ENCODE measurements around the gene IL31RA. TPM values are rescaled to one million over a fixed set of nuclear protein-coding genes. Genes with fewer than 3 reads are reported as not detected.

Gene IL31RA
- total and polyA plus RNA-seq, 2 of the 13 experiments (the other 11 are each of a cell fraction or from before 2014, with no cell fraction given), result not detected

GRCh38 chr5:55934115-55934613 is 83.0 kb downstream of the IL31RA start (continued):
- peak; percentile 52; the same call in 1 of the 2 replicates for TF ChIP-seq ZBED4 (CRISPR knock-in tag; IDR thresholded peaks at IDR 0.05; ENCODE audit: borderline replicate concordance)
- TF ChIP-seq HNF1A (IDR thresholded peaks at IDR 0.05; ENCODE audit: low read depth), result peak; percentile 91
- TF ChIP-seq HNF1A (CRISPR knock-in tag; IDR thresholded peaks at IDR 0.05; ENCODE audit: borderline replicate concordance), result peak; percentile 96
- TF ChIP-seq ATF6 (CRISPR knock-in tag; conservative IDR thresholded peaks at IDR 0.05), result no peak
- TF ChIP-seq ZNF691 (CRISPR knock-in tag; IDR thresholded peaks at IDR 0.05; ENCODE audit: borderline replicate concordance, low read depth), result peak; percentile 73; the same call in 1 of the 2 replicates
- no peak for TF ChIP-seq RBAK (CRISPR knock-in tag; IDR thresholded peaks at IDR 0.05)
- peak; percentile 71; the same call in 1 of the 2 replicates for TF ChIP-seq ZNF275 (CRISPR knock-in tag; IDR thresholded peaks at IDR 0.05; ENCODE audit: borderline replicate concordance)
- TF ChIP-seq RFXAP (CRISPR knock-in tag; IDR thresholded peaks at IDR 0.05; ENCODE audit: borderline replicate concordance), result peak; percentile 88; the same call in 1 of the 2 replicates
- TF ChIP-seq ZNF704 (CRISPR knock-in tag; IDR thresholded peaks at IDR 0.05; ENCODE audit: borderline replicate concordance), result no peak; the same call in 1 of the 2 replicates
- peak; percentile 98 for TF ChIP-seq HNF4A (CRISPR knock-in tag; IDR thresholded peaks at IDR 0.05)
- peak; percentile 66 for TF ChIP-seq ZNF143 (CRISPR knock-in tag; IDR thresholded peaks at IDR 0.05)
- peak; percentile 99 for TF ChIP-seq NCOA2 (CRISPR knock-in tag; IDR thresholded peaks at IDR 0.05)
- TF ChIP-seq TRIM24 (CRISPR knock-in tag; IDR thresholded peaks at IDR 0.05), result peak; percentile 77; the same call in 1 of the 2 replicates
- 0 out of 2 replicates have a peak, but pooled peaks have one; percentile 24 for TF ChIP-seq SIN3B (IDR thresholded peaks at IDR 0.05; ENCODE audit: low read length)
- TF ChIP-seq MTA3 (CRISPR knock-in tag; IDR thresholded peaks at IDR 0.05), result no peak

All from HepG2 (cell line).